ENCODE measurements around the gene CDYL.

Gene CDYL

DNA sequence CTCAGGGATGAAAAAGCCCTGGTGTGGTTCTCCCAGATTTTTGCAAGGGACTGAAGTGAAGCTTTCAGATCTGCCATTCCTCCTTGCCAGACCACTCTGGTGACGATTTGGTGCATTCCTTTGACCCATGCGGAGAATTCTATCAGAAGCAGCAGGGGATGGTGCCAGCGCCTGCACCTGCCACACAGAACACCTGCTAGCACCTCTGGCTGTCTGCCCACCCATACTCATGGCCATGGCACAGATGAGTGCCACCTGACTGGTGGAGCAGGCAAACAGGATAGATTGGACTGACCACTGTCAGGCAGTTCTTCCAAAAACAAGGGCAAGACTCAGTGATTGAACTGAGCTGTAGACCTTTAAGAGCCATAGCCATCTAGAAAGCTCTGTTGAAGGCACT is 107.1 kb downstream of the CDYL start:
- no peak for DNase-seq (ENCODE audit: low read depth)

DNA sequence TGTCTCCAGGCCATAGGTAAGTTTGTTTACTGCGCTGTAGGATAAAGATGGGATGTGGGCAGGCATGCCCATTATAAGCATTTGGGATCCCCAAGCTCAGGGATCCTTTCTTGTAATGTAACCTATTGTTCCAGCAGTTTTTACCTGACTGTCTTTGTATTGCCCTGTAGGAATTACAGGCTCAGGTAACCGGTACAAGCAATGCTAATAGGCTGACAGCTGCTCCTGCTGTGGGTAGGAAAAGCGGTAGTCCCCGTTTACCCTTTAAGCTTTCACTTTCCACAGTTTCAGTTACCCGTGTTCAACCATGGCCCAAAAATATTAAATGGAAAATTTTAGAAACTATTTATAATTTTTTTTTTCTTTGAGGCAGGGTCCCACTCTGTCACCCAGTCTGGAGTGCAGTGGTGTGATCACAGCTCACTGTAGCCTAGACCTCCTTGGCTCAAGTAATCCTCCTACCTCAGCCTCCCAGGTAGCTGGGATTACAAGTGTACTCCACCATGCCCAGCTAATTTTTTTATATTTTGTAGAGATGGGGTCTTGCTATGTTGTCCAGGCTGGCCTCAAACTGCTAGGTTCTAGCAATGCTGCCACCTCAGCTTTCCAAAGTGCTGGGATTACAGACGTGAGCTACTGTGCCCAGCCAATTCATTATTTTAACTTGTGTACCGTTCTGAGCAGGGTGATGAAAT is 108.6 kb downstream of the CDYL start:
- no peak for DNase-seq (ENCODE audit: low read depth)

DNA sequence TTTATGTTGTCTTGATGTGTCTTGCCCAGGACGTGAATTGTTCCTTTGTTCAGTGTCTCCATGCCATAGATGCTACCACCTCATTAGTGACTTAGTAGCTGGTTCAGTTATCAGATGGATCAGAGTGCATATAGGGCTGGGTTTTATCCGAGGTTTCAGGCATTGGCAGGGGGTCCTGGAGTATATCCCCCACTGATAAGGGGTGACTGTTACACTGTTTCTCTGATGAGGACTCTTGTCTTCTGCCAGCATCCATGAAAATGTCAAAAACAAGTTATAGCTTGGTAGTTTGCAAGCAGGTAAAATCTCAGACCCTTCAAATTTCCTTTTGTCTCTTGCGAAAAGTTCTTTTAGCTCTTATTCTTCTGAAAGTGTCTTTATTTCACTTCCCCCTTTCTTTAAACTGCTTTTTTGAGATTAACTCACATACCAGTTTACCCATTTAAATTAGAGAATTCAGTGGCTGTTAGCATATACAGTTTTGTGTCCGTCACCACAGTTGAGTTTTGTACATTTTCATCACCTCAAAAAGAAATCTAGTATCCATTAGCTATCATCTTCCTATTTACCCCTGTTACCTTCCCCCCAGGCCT is 109.2 kb downstream of the CDYL start:
- DNase-seq (ENCODE audit: low read depth): no peak

GRCh38 chr6:4888841-4889240 is 112.6 kb downstream of the CDYL start:
- no peak for DNase-seq (ENCODE audit: low read depth)

- DNase-seq (ENCODE audit: low read depth): no peak
These were observed 113.5 kb downstream of the CDYL start for GRCh38 chr6:4889701-4890100.

DNA sequence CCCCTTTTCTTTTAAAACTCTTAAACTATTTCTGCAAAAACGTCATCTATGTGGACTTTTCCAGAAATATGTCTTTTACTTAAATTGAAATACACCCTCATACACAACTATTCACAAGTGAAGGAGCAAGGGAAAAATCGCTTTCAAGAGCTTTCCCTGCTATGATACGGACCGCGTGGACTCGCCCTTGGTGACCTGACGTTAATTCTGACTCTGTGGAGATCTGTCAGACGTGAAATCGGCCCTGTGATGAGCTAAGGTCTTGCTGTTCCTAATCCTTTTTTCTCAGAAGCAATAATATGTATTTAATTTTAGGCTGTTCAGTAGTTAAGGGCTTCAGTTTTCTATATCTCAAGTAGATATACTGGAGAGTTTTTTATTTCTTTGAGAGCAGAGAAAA is 114.0 kb downstream of the CDYL start:
- DNase-seq (ENCODE audit: low read depth): no peak

GRCh38 chr6:4890627-4891026 is 114.4 kb downstream of the CDYL start:
- no peak for DNase-seq (ENCODE audit: low read depth)

- no peak for DNase-seq (ENCODE audit: low read depth)
These were observed 114.9 kb downstream of the CDYL start for GRCh38 chr6:4891141-4891540.

DNA sequence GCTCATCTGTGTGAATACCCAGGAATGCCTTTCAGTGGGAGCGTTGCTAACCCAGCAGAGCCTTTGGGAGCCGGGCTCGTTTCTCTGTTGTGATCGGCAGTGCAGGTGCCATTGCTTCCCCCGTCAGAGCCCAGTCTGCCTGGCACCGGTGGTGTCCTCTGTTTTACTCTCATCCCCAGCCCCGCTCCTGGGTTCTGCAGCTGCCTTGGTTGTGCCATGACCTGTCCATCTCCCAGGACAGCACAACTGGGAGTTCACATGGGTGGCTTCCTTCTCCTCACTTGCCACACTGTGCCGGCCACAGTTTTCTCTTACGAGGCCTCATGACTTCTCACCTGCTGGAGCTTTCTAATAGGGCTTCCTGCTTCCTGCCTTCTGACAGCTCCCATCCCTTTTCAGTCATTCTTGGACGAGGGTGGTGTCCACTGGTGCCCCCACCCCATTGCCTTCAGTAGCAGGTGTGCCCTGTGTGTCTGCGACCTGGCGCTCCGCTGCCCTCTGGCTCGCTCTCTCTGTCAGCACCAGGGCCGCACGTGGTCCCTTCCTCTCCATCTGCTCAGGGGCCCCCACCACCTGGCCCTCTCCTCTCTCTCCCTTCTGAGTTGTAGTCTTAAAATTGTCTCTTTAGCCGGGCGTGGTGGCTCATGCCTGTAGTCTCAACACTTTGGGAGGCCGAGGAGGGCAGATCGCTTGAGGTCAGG is 116.7 kb downstream of the CDYL start:
- DNase-seq (ENCODE audit: low read depth): no peak

DNA sequence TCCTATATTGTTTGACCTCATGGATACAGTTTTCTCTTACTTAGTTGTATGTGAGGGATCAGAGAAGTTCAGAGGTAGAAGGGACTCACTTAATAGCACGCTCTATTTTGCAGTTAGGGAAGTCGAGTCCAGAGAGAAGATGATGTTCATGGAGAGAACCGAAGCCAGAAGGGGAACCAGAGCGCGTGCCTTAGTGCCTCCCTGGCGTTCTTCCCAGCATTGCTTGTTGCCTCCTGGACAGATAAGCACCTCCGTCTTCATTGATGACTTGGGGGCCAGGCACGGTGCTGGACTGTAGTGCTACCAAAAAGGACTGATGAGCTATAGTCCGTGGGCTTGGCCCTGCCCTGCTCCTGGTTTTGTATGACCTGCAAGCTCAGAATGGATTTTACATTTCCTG is 117.8 kb downstream of the CDYL start:
- DNase-seq (ENCODE audit: low read depth): no peak

GRCh38 chr6:4895971-4896370 is 119.8 kb downstream of the CDYL start:
- DNase-seq (ENCODE audit: low read depth): no peak

GRCh38 chr6:4896401-4896800 is 120.2 kb downstream of the CDYL start:
- no peak for DNase-seq (ENCODE audit: low read depth)

- no peak for DNase-seq (ENCODE audit: low read depth)
These were observed 123.2 kb downstream of the CDYL start for GRCh38 chr6:4899249-4900034.

GRCh38 chr6:4901386-4902061 is 125.3 kb downstream of the CDYL start:
- DNase-seq (ENCODE audit: low read depth): no peak

GRCh38 chr6:4902363-4902762 is 126.2 kb downstream of the CDYL start:
- DNase-seq (ENCODE audit: low read depth): no peak

GRCh38 chr6:4903121-4903520 is 126.9 kb downstream of the CDYL start:
- no peak for DNase-seq (ENCODE audit: low read depth)

GRCh38 chr6:4903751-4904370 is 127.7 kb downstream of the CDYL start:
- DNase-seq (ENCODE audit: low read depth): no peak

- no peak for DNase-seq (ENCODE audit: low read depth)
These were observed 128.3 kb downstream of the CDYL start for GRCh38 chr6:4904461-4905025.

DNA sequence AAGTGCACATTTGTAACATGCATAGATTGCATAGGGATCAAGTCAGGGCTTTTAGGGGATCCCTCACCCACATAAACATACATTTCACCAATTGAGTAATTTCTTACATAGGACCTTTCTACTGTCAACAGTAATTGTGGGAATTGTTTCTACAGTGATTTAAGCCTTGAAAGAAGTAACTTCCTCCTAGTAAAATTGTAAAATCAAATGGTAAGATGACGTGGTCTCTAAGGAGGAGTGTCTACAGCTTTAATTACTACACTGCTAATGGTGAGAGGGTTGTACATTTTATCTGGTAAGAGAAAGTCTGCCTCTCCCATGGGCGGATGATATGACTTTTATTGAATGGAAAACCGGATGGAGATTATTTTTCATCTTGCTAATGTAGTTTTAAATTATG is 129.6 kb downstream of the CDYL start:
- DNase-seq (ENCODE audit: low read depth): no peak

DNA sequence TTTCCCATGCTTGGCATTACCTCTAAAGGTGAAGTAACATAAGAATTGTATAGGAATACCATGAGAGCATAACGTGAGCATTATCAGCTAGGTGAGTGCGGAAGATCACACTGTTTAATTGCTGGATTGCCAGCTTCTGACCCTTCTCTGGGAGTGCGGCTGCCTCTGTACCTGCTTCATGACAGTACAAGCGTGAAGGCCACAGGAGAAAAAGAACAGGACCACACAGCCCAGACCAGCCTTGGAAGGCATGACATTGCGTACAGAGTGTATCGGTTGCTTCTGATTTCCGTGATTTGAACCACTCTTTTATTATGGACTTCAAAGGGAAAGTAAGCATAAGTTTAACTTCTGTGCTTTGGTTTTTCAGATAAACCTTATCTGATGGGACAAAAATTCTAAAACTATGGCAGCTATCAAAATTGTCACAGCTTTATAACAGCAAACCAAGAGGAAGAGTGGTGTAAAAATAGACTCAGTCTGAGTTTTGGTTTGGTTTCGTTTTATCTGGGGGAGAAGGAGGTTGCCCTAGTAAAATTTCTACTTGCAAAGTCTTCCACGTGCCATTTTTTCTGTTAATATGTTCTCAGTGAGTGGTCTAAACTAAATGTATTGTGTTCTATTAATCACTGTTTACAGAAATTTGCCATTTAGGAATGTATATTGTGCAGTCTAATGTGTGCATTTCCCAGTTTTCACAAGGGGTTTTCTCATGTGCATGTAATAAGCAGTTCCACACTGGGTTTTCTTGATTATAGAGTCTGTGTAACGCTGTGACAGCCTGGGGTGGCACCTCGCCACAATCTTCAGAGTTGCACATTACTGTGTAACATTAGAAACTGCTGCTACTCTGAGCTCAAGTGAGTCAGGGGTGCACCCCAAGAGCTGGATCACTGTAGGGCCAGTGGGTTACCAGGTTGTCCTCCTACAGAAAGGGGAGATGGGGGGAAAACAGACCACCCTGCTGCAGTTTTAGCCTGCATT is 130.4 kb downstream of the CDYL start:
- DNase-seq (ENCODE audit: low read depth): no peak

Data from ELR (cell line).